ENCODE results near the gene CECR2.

DNA sequence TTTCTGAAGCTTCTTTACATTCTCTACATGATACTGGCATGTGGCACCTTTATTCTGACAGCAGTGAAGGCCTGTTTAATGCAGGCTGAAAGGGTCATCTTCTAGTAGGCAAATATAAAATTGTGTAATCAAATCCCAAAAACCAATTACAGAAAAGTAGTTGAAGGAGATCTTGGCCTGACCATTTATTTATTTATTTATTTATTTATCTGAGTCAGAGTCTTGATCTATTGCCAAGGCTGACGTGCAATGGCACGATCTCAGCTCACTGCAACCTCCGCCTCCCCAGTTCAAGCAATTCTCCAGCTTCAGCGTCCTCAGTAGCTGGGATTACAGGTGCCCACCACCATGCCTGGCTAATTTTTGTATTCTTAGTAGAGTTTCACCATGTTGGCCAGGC, 22.7 kb upstream of the CECR2 start:
- no peak for TF ChIP-seq TEAD4 (IDR thresholded peaks at IDR 0.05)
- TF ChIP-seq TAF1 (IDR thresholded peaks at IDR 0.05; ENCODE audit: low read depth), result no peak
- no peak for TF ChIP-seq CREB1 (IDR thresholded peaks at IDR 0.05; ENCODE audit: low read depth)
- TF ChIP-seq REST (IDR thresholded peaks at IDR 0.05; ENCODE audit: low read depth), result no peak
- TF ChIP-seq YY1 (IDR thresholded peaks at IDR 0.05; ENCODE audit: low read depth), result no peak
- no peak for TF ChIP-seq RAD21 (IDR thresholded peaks at IDR 0.05; ENCODE audit: low read depth)
- TF ChIP-seq, protein P1, sequence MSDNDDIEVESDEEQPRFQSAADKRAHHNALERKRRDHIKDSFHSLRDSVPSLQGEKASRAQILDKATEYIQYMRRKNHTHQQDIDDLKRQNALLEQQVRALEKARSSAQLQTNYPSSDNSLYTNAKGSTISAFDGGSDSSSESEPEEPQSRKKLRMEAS (IDR thresholded peaks at IDR 0.05), result no peak
